Measurements from ENCODE around the gene PLOD1. TPM values are rescaled to one million over a fixed set of nuclear protein-coding genes. Genes with fewer than 3 reads are reported as not detected.

Gene PLOD1
- total RNA-seq, 4 donors from 2014 or later, result 64.4 to 107 (median 80.8) TPM

- H3K27me3 ChIP-seq, result no peaks in the 10 kb centered on the region
- WGBS, 2 donors, result 29 to 79% methylated on average over 11 to 12 of the region's 12 CpGs
- H3K27ac ChIP-seq, result peak overlapping the region in 1 of 3 donors; percentile 26
- H3K9me3 ChIP-seq, result no peaks in the 10 kb centered on the region
- TF ChIP-seq CTCF (IDR thresholded peaks at IDR 0.05) (no peak), POLR2A (IDR thresholded peaks at IDR 0.05) (no peak)
- H3K4me1 ChIP-seq, result peaks cover 11 to 37% of the 10 kb centered on the region in 2 donors
- H3K36me3 ChIP-seq, result peaks cover 19 to 38% of the 10 kb centered on the region in 2 donors
- DNase-seq, result peak; percentile 50 to 79
- no peak overlapping the region for H3K4me3 ChIP-seq (replicated peaks in 1 of 3)
- intact Hi-C loops (cut with DNase I), result no loop called here
These were observed 14.1 kb upstream of the PLOD1 start for GRCh38 chr1:11920239-11920903.

GRCh38 chr1:11921022-11921421, 13.5 kb upstream of the PLOD1 start:
- 84 to 90% methylated on average over 9 of the region's 9 CpGs for WGBS, 2 donors
- H3K9me3 ChIP-seq, result no peaks in the 10 kb centered on the region
- DNase-seq, result no peak
- H3K27ac ChIP-seq, result no peak overlapping the region
- no peak overlapping the region for H3K4me3 ChIP-seq (replicated peaks in 1 of 3)
- TF ChIP-seq CTCF (IDR thresholded peaks at IDR 0.05) (no peak), POLR2A (IDR thresholded peaks at IDR 0.05) (no peak)
- H3K4me1 ChIP-seq, result peaks cover 12 to 37% of the 10 kb centered on the region in 2 donors
- H3K27me3 ChIP-seq, result no peaks in the 10 kb centered on the region
- H3K36me3 ChIP-seq, result peaks cover 19 to 38% of the 10 kb centered on the region in 2 donors
- intact Hi-C loops (cut with DNase I), result no loop called here

GRCh38 chr1:11923069-11923826, 11.3 kb upstream of the PLOD1 start:
- no peak overlapping the region for H3K27ac ChIP-seq
- peaks cover 19 to 38% of the 10 kb centered on the region in 2 donors for H3K36me3 ChIP-seq
- no peaks in the 10 kb centered on the region for H3K9me3 ChIP-seq
- peak in 1 of 2 donors; percentile 31 for DNase-seq
- intact Hi-C loops (cut with DNase I), result no loop called here
- H3K4me1 ChIP-seq, result peaks cover 14 to 44% of the 10 kb centered on the region in 2 donors
- 90% methylated on average over 11 to 21 of the region's 24 CpGs for WGBS, 2 donors
- H3K27me3 ChIP-seq, result no peaks in the 10 kb centered on the region
- TF ChIP-seq CTCF (IDR thresholded peaks at IDR 0.05) (no peak), POLR2A (IDR thresholded peaks at IDR 0.05) (no peak)
- H3K4me3 ChIP-seq (replicated peaks in 1 of 3), result no peak overlapping the region

- DNase-seq, result no peak
- Histone ChIP-seq H3K4me3 (replicated peaks in 1 of 3) (no peak overlapping the region), H3K9me3 (no peaks in the 10 kb centered on the region), H3K36me3 (peaks cover 19 to 35% of the 10 kb centered on the region in 2 donors), H3K27me3 (no peaks in the 10 kb centered on the region), H3K27ac (no peak overlapping the region), H3K4me1 (peaks cover 14 to 46% of the 10 kb centered on the region in 2 donors)
- no peak for TF ChIP-seq CTCF (IDR thresholded peaks at IDR 0.05)
- no peak for TF ChIP-seq POLR2A (IDR thresholded peaks at IDR 0.05)
- WGBS, 2 donors, result 49 to 51% methylated on average over 5 of the region's 5 CpGs
- intact Hi-C loops (cut with DNase I), result no loop called here
These were observed 10.7 kb upstream of the PLOD1 start for GRCh38 chr1:11923827-11924113.

Data from thyroid gland (tissue), 4 donors.